ENCODE results near the gene ITGA3. TPM values are rescaled to one million over a fixed set of nuclear protein-coding genes. Genes with fewer than 3 reads are reported as not detected.

ITGA3 gene
- total and polyA plus RNA-seq, 2 of the 13 experiments (the other 11 are each of a cell fraction or from before 2014, with no cell fraction given): 0.48 to 0.69 TPM

GRCh38 chr17:50094753-50095619, 39.1 kb downstream of the ITGA3 start, which contains the start of gene PDK2 (continued):
- TF ChIP-seq TFE3 (CRISPR knock-in tag; IDR thresholded peaks at IDR 0.05): peak; percentile 78
- 0 out of 2 replicates have a peak, but pooled peaks have one; percentile 7 for TF ChIP-seq RFX3 (CRISPR knock-in tag; IDR thresholded peaks at IDR 0.05)
- peak; percentile 88 for TF ChIP-seq ZNF225 (CRISPR knock-in tag; IDR thresholded peaks at IDR 0.05)
- peak; percentile 49; the same call in 1 of the 2 replicates for TF ChIP-seq PITX1 (CRISPR knock-in tag; IDR thresholded peaks at IDR 0.05)
- peak; percentile 66 for TF ChIP-seq ISL2 (CRISPR knock-in tag; IDR thresholded peaks at IDR 0.05)
- TF ChIP-seq ZNF747 (CRISPR knock-in tag; IDR thresholded peaks at IDR 0.05; ENCODE audit: borderline replicate concordance): peak; percentile 75; the same call in 1 of the 2 replicates
- 0 out of 2 replicates have a peak, but pooled peaks have one; percentile 55 for TF ChIP-seq ZFP41 (CRISPR knock-in tag; IDR thresholded peaks at IDR 0.05; ENCODE audit: borderline replicate concordance)
- TF ChIP-seq SIN3B (IDR thresholded peaks at IDR 0.05; ENCODE audit: low read length): no peak
- no peak for TF ChIP-seq PAF1 (CRISPR knock-in tag; IDR thresholded peaks at IDR 0.05)
- TF ChIP-seq, protein P1, sequence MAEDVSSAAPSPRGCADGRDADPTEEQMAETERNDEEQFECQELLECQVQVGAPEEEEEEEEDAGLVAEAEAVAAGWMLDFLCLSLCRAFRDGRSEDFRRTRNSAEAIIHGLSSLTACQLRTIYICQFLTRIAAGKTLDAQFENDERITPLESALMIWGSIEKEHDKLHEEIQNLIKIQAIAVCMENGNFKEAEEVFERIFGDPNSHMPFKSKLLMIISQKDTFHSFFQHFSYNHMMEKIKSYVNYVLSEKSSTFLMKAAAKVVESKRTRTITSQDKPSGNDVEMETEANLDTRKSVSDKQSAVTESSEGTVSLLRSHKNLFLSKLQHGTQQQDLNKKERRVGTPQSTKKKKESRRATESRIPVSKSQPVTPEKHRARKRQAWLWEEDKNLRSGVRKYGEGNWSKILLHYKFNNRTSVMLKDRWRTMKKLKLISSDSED (CRISPR knock-in tag; IDR thresholded peaks at IDR 0.05): 0 out of 2 replicates have a peak, but pooled peaks have one; percentile 60
- TF ChIP-seq MBNL3 (CRISPR knock-in tag; conservative IDR thresholded peaks at IDR 0.05): no peak
- TF ChIP-seq MXI1 (IDR thresholded peaks at IDR 0.05; ENCODE audit: borderline replicate concordance, low read depth, low read length): peak; percentile 74; the same call in 1 of the 3 replicates
- peak; percentile 83 for TF ChIP-seq HNRNPLL (IDR thresholded peaks at IDR 0.05; ENCODE audit: low read depth, low read length, poor library complexity, severe bottlenecking)
- TF ChIP-seq ZMYM3 (CRISPR knock-in tag; IDR thresholded peaks at IDR 0.05): peak; percentile 43; the same call in 1 of the 2 replicates
- peak; percentile 41; the same call in 1 of the 2 replicates for TF ChIP-seq RARA (CRISPR knock-in tag; IDR thresholded peaks at IDR 0.05)
- peak; percentile 47; the same call in 1 of the 2 replicates for TF ChIP-seq ZBTB38 (CRISPR knock-in tag; IDR thresholded peaks at IDR 0.05)
- TF ChIP-seq, protein P2, sequence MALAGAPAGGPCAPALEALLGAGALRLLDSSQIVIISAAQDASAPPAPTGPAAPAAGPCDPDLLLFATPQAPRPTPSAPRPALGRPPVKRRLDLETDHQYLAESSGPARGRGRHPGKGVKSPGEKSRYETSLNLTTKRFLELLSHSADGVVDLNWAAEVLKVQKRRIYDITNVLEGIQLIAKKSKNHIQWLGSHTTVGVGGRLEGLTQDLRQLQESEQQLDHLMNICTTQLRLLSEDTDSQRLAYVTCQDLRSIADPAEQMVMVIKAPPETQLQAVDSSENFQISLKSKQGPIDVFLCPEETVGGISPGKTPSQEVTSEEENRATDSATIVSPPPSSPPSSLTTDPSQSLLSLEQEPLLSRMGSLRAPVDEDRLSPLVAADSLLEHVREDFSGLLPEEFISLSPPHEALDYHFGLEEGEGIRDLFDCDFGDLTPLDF (CRISPR knock-in tag; IDR thresholded peaks at IDR 0.05): no peak; the same call in 1 of the 2 replicates
- TF ChIP-seq ZBTB25 (CRISPR knock-in tag; IDR thresholded peaks at IDR 0.05): 0 out of 2 replicates have a peak, but pooled peaks have one; percentile 47
- TF ChIP-seq TGIF2 (CRISPR knock-in tag; IDR thresholded peaks at IDR 0.05): no peak
- peak; percentile 60 for TF ChIP-seq ERF (CRISPR knock-in tag; IDR thresholded peaks at IDR 0.05)
- TF ChIP-seq MED1 (CRISPR knock-in tag; IDR thresholded peaks at IDR 0.05): no peak
- TF ChIP-seq, protein P3, sequence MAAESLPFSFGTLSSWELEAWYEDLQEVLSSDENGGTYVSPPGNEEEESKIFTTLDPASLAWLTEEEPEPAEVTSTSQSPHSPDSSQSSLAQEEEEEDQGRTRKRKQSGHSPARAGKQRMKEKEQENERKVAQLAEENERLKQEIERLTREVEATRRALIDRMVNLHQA (CRISPR knock-in tag; IDR thresholded peaks at IDR 0.05): no peak
- TF ChIP-seq HOXA9 (CRISPR knock-in tag; IDR thresholded peaks at IDR 0.05; ENCODE audit: borderline replicate concordance): peak; percentile 64; the same call in 1 of the 2 replicates
- TF ChIP-seq RBM22 (optimal IDR thresholded peaks at IDR 0.05; ENCODE audit: low read length): no peak
